OCI-LY7 (cell line): ENCODE measurements around the gene RHEX. TPM values are rescaled to one million over a fixed set of nuclear protein-coding genes. Genes with fewer than 3 reads are reported as not detected.

ENCODE experiments used
- BruUV-seq: library from RNA; stranded (reverse); fragments of 400-500 nt; replicated peaks from 2 replicates; lab custom pipeline; 2021; lab: Mats Ljungman, UMichigan
- CTCF ChIA-PET: fragments of 300-600 bp; sonication (Branson Sonifier 250); formaldehyde crosslinking; loops from one replicate; lab custom pipeline; 2022; ENCODE audit warnings: antibody characterized with exemption; ENCODE audit not compliant: unreplicated experiment; lab: Charles Lee
- POLR2A ChIA-PET: fragments of 300-600 bp; sonication (Branson Sonifier 250); formaldehyde crosslinking; loops from one replicate; lab custom pipeline; 2022; ENCODE audit warnings: antibody characterized with exemption; lab: Charles Lee
- DNase-seq: peaks from one replicate; pipeline ENCODE4 v3.0.0-alpha.2; 2015; ENCODE audit warnings: low spot score
- H2AFZ ChIP-seq: fragments of 200-600 bp; sonication (generic), shearing (Covaris generic); 2 replicates; pipeline ENCODE4 v1.6.1; 2014; ENCODE audit warnings: mild to moderate bottlenecking, antibody characterized with exemption, low read length, moderate library complexity
- H3K27ac ChIP-seq: fragments of 200-600 bp; sonication (generic); 2 replicates; pipeline ENCODE4 v1.5.1; 2014; ENCODE audit warnings: mixed run types, low read depth, mild to moderate bottlenecking, moderate library complexity, low read length, inconsistent platforms; ENCODE audit not compliant: poor library complexity, severe bottlenecking
- H3K36me3 ChIP-seq: fragments of 200-600 bp; sonication (generic); 2 replicates; pipeline ENCODE4 v1.6.1; 2014; ENCODE audit warnings: mild to moderate bottlenecking, antibody characterized with exemption, low read length, moderate library complexity, mixed read lengths; ENCODE audit not compliant: insufficient read depth
- H3K4me1 ChIP-seq: fragments of 200-600 bp; sonication (generic); 2 replicates; pipeline ENCODE4 v1.5.1; 2014; ENCODE audit warnings: mild to moderate bottlenecking, low read length; ENCODE audit not compliant: insufficient read depth, poor library complexity, severe bottlenecking
- H3K4me2 ChIP-seq: fragments of 200-600 bp; sonication (generic); 2 replicates; pipeline ENCODE4 v1.6.1; 2014; ENCODE audit warnings: mild to moderate bottlenecking, low read length
- H3K4me3 ChIP-seq: fragments of 200-600 bp; sonication (generic); 2 replicates; pipeline ENCODE4 v1.5.1; 2014; ENCODE audit warnings: mild to moderate bottlenecking, low read depth, low read length; ENCODE audit not compliant: poor library complexity, severe bottlenecking
- H3K79me2 ChIP-seq: fragments of 200-600 bp; sonication (generic); 2 replicates; pipeline ENCODE4 v1.6.1; 2016; ENCODE audit warnings: low read depth, mild to moderate bottlenecking, low read length, moderate library complexity, mixed read lengths; ENCODE audit not compliant: insufficient read depth
- H3K9me2 ChIP-seq: fragments of 200-600 bp; sonication (generic); 2 replicates; pipeline ENCODE4 v1.6.1; 2016; ENCODE audit warnings: mild to moderate bottlenecking, low read length, mixed read lengths; ENCODE audit not compliant: insufficient read depth
- H3K9me3 ChIP-seq: fragments of 200-600 bp; sonication (generic); 2 replicates; pipeline ENCODE4 v1.6.1; 2014; ENCODE audit warnings: mild to moderate bottlenecking, mixed run types, low read length, mixed read lengths
- H4K20me1 ChIP-seq: fragments of 200-600 bp; sonication (generic); 2 replicates; pipeline ENCODE4 v1.6.1; 2014; ENCODE audit warnings: mild to moderate bottlenecking, antibody characterized with exemption, low read length, moderate library complexity, mixed read lengths; ENCODE audit not compliant: insufficient read depth
- EZH2phosphoT487 ChIP-seq: fragments of 200-600 bp; sonication (generic); IDR thresholded peaks from 2 replicates; pipeline ENCODE4 v1.6.1; 2018; ENCODE audit warnings: low read depth, borderline replicate concordance, mild to moderate bottlenecking, mixed run types, antibody characterized with exemption, low read length, moderate library complexity, mixed read lengths
- intact Hi-C: fragments of 100-400 bp; cut with micrococcal nuclease; formaldehyde crosslinking; loops from one replicate; pipeline ENCODE4 v1.10.0; 2022; ENCODE audit not compliant: unreplicated experiment
- total RNA-seq, 2 experiments: library from RNA; depleted of rRNA in 1 of 2; stranded (reverse); fragments of >200 nt in 1 of 2; shearing (Covaris generic) in 1 of 2; gene quantifications; 2 replicates each; pipeline ENCODE4 v1.2.3, GENCODE V29; 2014 to 2022
- TF ChIP-seq, protein P1 (sequence below): fragments of 200-600 bp; sonication (generic); conservative IDR thresholded peaks from 2 replicates; pipeline ENCODE4 v1.5.1; 2014; ENCODE audit warnings: mild to moderate bottlenecking, antibody characterized with exemption, low read length, moderate library complexity, mixed read lengths

The RHEX gene
- total RNA-seq, 2 experiments from 2014 or later = 5.0 to 9.9 TPM

- peaks cover 16% of the 10 kb centered on the region for H3K79me2 ChIP-seq
- H3K4me2 ChIP-seq = peak overlapping the region; percentile 69
- H3K9me2 ChIP-seq = no peaks in the 10 kb centered on the region
- BruUV-seq = no TSS peak
- TF ChIP-seq, protein P1, sequence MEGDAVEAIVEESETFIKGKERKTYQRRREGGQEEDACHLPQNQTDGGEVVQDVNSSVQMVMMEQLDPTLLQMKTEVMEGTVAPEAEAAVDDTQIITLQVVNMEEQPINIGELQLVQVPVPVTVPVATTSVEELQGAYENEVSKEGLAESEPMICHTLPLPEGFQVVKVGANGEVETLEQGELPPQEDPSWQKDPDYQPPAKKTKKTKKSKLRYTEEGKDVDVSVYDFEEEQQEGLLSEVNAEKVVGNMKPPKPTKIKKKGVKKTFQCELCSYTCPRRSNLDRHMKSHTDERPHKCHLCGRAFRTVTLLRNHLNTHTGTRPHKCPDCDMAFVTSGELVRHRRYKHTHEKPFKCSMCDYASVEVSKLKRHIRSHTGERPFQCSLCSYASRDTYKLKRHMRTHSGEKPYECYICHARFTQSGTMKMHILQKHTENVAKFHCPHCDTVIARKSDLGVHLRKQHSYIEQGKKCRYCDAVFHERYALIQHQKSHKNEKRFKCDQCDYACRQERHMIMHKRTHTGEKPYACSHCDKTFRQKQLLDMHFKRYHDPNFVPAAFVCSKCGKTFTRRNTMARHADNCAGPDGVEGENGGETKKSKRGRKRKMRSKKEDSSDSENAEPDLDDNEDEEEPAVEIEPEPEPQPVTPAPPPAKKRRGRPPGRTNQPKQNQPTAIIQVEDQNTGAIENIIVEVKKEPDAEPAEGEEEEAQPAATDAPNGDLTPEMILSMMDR = no peak
- TF ChIP-seq EZH2phosphoT487 = no peak
- H3K4me1 ChIP-seq = peaks cover 70% of the 10 kb centered on the region
- no peak overlapping the region for H3K4me3 ChIP-seq
- DNase-seq = no peak
- CTCF ChIA-PET = interaction anchor here (0.5 kb wide), 1 partner anchor 18 kb away, joined by 3 read pairs; no protein-coding TSS in a partner anchor
- peaks cover 8% of the 10 kb centered on the region; the same call in 1 of the 2 replicates for H3K36me3 ChIP-seq
- H2AFZ ChIP-seq = no peak overlapping the region
- peak overlapping the region; percentile 98 for H3K27ac ChIP-seq
- H3K9me3 ChIP-seq = no peaks in the 10 kb centered on the region
- POLR2A ChIA-PET = interaction anchor here (1.2 kb wide), 1 partner anchor 16 kb away, joined by 3 read pairs; no protein-coding TSS in a partner anchor
- intact Hi-C loops = no loop called here
- H4K20me1 ChIP-seq = no peaks in the 10 kb centered on the region
Observed at GRCh38 chr1:206049293-206049692, 3.7 kb upstream of the RHEX start.

- POLR2A ChIA-PET = no interaction called here
Observed at GRCh38 chr1:206049919-206050600, 2.9 kb upstream of the RHEX start.

More at GRCh38 chr1:206049919-206050600, 2.9 kb upstream of the RHEX start:
- Histone ChIP-seq H2AFZ (peak overlapping the region; percentile 2; the same call in 1 of the 2 replicates), H4K20me1 (no peaks in the 10 kb centered on the region), H3K4me2 (peak overlapping the region; percentile 54), H3K9me3 (no peaks in the 10 kb centered on the region), H3K9me2 (no peaks in the 10 kb centered on the region), H3K27ac (peak overlapping the region; percentile 98), H3K79me2 (peaks cover 23% of the 10 kb centered on the region), H3K36me3 (peaks cover 8% of the 10 kb centered on the region; the same call in 1 of the 2 replicates), H3K4me3 (peak overlapping the region; percentile 24), H3K4me1 (peaks cover 67% of the 10 kb centered on the region)
- TF ChIP-seq, protein P1 = no peak
- no peak for TF ChIP-seq EZH2phosphoT487
- BruUV-seq = no TSS peak
- intact Hi-C loops = loop anchor here (1.0 to 10.0 kb wide), 9 partner anchors 9 to 1528 kb away; partner anchors contain the start of genes FCMR, IKBKE and MAPKAPK2
- CTCF ChIA-PET = no interaction called here
- no peak for DNase-seq
